Muscle of arm (tissue), 12 donors: ENCODE results near the gene SLC22A1. TPM values are rescaled to one million over a fixed set of nuclear protein-coding genes. Genes with fewer than 3 reads are reported as not detected.

Source experiments
- polyA plus RNA-seq, 12 donors: library from polyadenylated mRNA; unstranded; fragments of 120-200 nt; gene quantifications; one replicate each; pipeline ENCODE4 v1.2.1, GENCODE V29; 2013; ENCODE audit not compliant: insufficient read length in 12 of 12

The SLC22A1 gene
- polyA plus RNA-seq, 12 donors: 0.46 to 2.1 (median 0.80) TPM; not detected in 2

Other genes starting within 250 kb of the SLC22A1 start
- gene MAS1, start 230.8 kb upstream of the SLC22A1 start, polyA plus RNA-seq: 1 to 10 TPM in 1 of 12 donors, under 1 TPM in 9, not detected in 2; 0.11 to 1.1 (median 0.30) TPM
- 100 to 1,000 TPM in 9 of 12 donors, 10 to 100 TPM in 2, not detected in 1; 74.0 to 149 (median 125) TPM for gene IGF2R, start 152.7 kb upstream of the SLC22A1 start, polyA plus RNA-seq
- gene SLC22A2, start 137.0 kb downstream of the SLC22A1 start, polyA plus RNA-seq: under 1 TPM in 7 of 12 donors, not detected in 5; 0.15 to 0.44 (median 0.28) TPM
- 10 to 100 TPM in 8 of 12 donors, 1 to 10 TPM in 3, not detected in 1; 6.2 to 14.0 (median 11.3) TPM for gene SLC22A3, start 226.6 kb downstream of the SLC22A1 start, polyA plus RNA-seq